HL-60 (cell line): ENCODE results near the gene RPL27A.

ENCODE experiments used
- CTCF ChIP-seq: IDR thresholded peaks from one replicate; pipeline ENCODE4 v1.5.1; 2011; ENCODE audit warnings: low read length, control low read depth, inconsistent platforms; ENCODE audit not compliant: insufficient read depth
- TF ChIP-seq, protein P1 (sequence below): IDR thresholded peaks from 2 replicates; pipeline ENCODE4 v1.6.1; 2012; ENCODE audit warnings: low read depth; ENCODE audit not compliant: insufficient replicate concordance

GRCh38 chr11:8634498-8634897 is 48.1 kb upstream of the RPL27A start:
- no peak for TF ChIP-seq CTCF
- TF ChIP-seq, protein P1, sequence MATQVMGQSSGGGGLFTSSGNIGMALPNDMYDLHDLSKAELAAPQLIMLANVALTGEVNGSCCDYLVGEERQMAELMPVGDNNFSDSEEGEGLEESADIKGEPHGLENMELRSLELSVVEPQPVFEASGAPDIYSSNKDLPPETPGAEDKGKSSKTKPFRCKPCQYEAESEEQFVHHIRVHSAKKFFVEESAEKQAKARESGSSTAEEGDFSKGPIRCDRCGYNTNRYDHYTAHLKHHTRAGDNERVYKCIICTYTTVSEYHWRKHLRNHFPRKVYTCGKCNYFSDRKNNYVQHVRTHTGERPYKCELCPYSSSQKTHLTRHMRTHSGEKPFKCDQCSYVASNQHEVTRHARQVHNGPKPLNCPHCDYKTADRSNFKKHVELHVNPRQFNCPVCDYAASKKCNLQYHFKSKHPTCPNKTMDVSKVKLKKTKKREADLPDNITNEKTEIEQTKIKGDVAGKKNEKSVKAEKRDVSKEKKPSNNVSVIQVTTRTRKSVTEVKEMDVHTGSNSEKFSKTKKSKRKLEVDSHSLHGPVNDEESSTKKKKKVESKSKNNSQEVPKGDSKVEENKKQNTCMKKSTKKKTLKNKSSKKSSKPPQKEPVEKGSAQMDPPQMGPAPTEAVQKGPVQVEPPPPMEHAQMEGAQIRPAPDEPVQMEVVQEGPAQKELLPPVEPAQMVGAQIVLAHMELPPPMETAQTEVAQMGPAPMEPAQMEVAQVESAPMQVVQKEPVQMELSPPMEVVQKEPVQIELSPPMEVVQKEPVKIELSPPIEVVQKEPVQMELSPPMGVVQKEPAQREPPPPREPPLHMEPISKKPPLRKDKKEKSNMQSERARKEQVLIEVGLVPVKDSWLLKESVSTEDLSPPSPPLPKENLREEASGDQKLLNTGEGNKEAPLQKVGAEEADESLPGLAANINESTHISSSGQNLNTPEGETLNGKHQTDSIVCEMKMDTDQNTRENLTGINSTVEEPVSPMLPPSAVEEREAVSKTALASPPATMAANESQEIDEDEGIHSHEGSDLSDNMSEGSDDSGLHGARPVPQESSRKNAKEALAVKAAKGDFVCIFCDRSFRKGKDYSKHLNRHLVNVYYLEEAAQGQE: no peak
